ENCODE measurements around the gene SRSF12. TPM values are rescaled to one million over a fixed set of nuclear protein-coding genes. Genes with fewer than 3 reads are reported as not detected.

The SRSF12 gene
- total RNA-seq, 1 donor from 2014 or later = 5.4 TPM

- no peak for DNase-seq (ENCODE audit: low read depth)
- no peak overlapping the region for H3K4me3 ChIP-seq (ENCODE audit: low read depth, low read length)
- TF ChIP-seq, protein P1, sequence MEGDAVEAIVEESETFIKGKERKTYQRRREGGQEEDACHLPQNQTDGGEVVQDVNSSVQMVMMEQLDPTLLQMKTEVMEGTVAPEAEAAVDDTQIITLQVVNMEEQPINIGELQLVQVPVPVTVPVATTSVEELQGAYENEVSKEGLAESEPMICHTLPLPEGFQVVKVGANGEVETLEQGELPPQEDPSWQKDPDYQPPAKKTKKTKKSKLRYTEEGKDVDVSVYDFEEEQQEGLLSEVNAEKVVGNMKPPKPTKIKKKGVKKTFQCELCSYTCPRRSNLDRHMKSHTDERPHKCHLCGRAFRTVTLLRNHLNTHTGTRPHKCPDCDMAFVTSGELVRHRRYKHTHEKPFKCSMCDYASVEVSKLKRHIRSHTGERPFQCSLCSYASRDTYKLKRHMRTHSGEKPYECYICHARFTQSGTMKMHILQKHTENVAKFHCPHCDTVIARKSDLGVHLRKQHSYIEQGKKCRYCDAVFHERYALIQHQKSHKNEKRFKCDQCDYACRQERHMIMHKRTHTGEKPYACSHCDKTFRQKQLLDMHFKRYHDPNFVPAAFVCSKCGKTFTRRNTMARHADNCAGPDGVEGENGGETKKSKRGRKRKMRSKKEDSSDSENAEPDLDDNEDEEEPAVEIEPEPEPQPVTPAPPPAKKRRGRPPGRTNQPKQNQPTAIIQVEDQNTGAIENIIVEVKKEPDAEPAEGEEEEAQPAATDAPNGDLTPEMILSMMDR (conservative IDR thresholded peaks at IDR 0.05; ENCODE audit: low read depth, low read length) = no peak
Measured at GRCh38 chr6:89063881-89064280, 54.0 kb downstream of the SRSF12 start.

DNA sequence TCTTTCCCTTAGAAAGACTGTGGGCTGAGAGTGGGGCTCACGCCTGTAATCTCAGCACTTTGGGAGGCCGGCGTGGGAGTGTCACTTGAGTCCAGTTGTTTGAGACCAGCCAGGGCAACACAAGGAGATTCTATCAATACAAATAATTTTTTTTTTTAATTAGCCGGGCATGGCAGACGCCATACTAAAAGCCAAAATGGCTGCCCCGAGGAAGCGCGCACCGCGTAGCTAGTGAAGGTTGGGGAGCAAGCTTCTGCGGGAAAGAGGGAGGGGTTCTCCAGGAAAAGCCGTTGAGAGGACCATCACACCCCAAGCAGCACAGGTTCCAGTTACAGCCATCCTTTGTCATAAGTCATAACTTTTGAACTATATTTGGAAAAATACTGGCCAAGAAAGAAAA, 58.6 kb downstream of the SRSF12 start:
- no peak for DNase-seq (ENCODE audit: low read depth)
- TF ChIP-seq, protein P1 (conservative IDR thresholded peaks at IDR 0.05; ENCODE audit: low read depth, low read length) = no peak
- H3K4me3 ChIP-seq (ENCODE audit: low read depth, low read length) = no peak overlapping the region

DNA sequence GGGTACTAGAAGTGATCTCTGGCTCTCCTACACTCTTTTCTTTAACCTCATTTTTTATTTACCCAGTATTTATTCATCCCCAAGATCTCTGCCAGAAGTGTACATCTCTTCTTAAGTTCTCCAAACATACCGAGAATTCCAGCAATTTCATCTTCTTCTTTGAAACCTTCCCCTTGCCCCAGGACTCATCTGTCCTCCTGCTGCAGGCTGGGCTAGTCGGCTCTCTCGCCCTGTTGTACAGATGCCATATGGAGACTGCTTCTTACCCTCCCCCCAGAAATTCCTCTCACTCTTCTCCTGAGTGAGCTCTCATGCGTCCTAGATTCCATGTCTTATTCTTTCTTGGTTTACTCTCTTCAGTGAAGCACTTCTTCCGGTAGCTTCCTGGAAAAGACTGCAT, 59.2 kb downstream of the SRSF12 start:
- TF ChIP-seq, protein P1 (conservative IDR thresholded peaks at IDR 0.05; ENCODE audit: low read depth, low read length) = no peak
- H3K4me3 ChIP-seq (ENCODE audit: low read depth, low read length) = no peak overlapping the region
- DNase-seq (ENCODE audit: low read depth) = no peak

- DNase-seq (ENCODE audit: low read depth) = no peak
- H3K4me3 ChIP-seq (ENCODE audit: low read depth, low read length) = no peak overlapping the region
- TF ChIP-seq, protein P1 (conservative IDR thresholded peaks at IDR 0.05; ENCODE audit: low read depth, low read length) = no peak
Measured at GRCh38 chr6:89057759-89058158, 60.1 kb downstream of the SRSF12 start.

DNA sequence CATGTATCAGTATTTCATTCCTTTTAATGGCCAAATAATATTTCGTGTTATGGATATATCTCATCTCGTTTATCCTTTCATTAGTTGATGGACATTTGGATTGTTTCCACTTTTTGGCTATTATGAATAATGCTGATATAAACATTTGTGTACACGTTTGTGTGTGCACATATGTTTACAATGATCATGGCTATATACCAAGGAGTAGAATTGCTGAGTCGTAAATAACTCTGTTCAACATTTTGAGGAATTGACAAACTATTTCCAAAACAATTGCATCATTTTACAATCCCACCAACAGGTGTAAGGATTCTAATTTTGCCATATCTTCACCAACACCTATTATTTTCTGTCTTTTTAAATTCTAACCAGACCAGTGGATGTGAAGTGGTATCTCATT, 63.7 kb downstream of the SRSF12 start:
- TF ChIP-seq, protein P1 (conservative IDR thresholded peaks at IDR 0.05; ENCODE audit: low read depth, low read length) = no peak
- no peak for DNase-seq (ENCODE audit: low read depth)
- no peak overlapping the region for H3K4me3 ChIP-seq (ENCODE audit: low read depth, low read length)

DNA sequence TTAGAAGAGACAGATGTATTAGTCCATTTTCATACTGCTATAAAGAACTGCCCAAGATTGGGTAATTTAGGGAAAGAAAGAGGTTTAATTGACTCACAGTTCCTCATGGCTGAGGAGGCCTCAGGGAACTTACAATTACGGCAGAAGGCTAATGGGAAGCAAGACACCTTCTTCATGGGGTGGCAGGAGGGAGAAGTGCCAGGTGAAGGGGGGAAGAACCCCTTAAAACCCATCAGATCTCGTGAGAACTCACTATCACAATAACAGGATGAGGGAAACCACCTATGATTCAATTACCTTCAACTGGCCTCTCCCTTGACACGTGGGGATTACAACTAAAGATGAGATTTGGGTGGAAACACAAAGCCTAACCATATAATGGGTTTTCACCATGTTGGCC, 66.2 kb downstream of the SRSF12 start:
- TF ChIP-seq, protein P1 (conservative IDR thresholded peaks at IDR 0.05; ENCODE audit: low read depth, low read length) = no peak
- H3K4me3 ChIP-seq (ENCODE audit: low read depth, low read length) = no peak overlapping the region
- no peak for DNase-seq (ENCODE audit: low read depth)

DNA sequence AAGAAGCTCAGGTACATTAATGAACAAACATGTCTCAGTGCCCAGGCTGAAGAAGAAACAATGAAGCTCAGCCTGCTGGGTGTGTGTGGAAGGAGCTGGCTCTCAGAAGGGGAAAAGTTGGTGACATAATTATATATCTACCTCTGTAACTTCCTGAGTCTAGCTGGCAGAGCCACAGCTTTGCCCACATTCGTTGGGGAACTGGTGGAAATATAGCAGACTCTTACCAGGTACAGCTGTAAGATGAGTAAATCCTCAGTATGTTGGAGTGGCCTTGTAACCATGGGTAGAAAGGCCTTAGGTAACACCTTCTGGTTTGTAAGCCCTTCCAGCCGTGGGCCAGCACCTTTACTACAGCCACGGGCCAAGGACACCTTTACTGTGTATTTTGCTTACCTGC, 67.2 kb downstream of the SRSF12 start:
- no peak for DNase-seq (ENCODE audit: low read depth)
- TF ChIP-seq, protein P1 (conservative IDR thresholded peaks at IDR 0.05; ENCODE audit: low read depth, low read length) = no peak
- no peak overlapping the region for H3K4me3 ChIP-seq (ENCODE audit: low read depth, low read length)
